Thyroid gland (tissue), 4 donors: ENCODE results near the gene MTRF1L.

ENCODE experiments used
- POLR2A ChIP-seq, 2 donors: fragments of 450-650 bp; IDR thresholded peaks; one replicate each; pipeline ENCODE4 v1.6.1; 2017; ENCODE audit warnings: antibody characterized with exemption in 2 of 2, mild to moderate bottlenecking in 2 of 2, moderate library complexity in 1 of 2
- TF ChIP-seq, protein P1 (sequence below), 6 experiments: fragments of 200-600 bp in 3 of 6; fragments of 450-650 bp in 3 of 6; sonication (generic) in 3 of 6; IDR thresholded peaks; one replicate each; pipeline ENCODE4 v1.5.1; 2016 to 2019; ENCODE audit warnings: antibody characterized with exemption in 6 of 6, mild to moderate bottlenecking in 2 of 6, inconsistent platforms in 1 of 6, moderate library complexity in 1 of 6

GRCh38 chr6:153028286-153028685 lies 25.8 kb upstream of the MTRF1L start:
- TF ChIP-seq POLR2A (IDR thresholded peaks at IDR 0.05), result no peak
- TF ChIP-seq, protein P1, sequence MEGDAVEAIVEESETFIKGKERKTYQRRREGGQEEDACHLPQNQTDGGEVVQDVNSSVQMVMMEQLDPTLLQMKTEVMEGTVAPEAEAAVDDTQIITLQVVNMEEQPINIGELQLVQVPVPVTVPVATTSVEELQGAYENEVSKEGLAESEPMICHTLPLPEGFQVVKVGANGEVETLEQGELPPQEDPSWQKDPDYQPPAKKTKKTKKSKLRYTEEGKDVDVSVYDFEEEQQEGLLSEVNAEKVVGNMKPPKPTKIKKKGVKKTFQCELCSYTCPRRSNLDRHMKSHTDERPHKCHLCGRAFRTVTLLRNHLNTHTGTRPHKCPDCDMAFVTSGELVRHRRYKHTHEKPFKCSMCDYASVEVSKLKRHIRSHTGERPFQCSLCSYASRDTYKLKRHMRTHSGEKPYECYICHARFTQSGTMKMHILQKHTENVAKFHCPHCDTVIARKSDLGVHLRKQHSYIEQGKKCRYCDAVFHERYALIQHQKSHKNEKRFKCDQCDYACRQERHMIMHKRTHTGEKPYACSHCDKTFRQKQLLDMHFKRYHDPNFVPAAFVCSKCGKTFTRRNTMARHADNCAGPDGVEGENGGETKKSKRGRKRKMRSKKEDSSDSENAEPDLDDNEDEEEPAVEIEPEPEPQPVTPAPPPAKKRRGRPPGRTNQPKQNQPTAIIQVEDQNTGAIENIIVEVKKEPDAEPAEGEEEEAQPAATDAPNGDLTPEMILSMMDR (IDR thresholded peaks at IDR 0.05), result no peak
